Upper lobe of left lung (tissue), 4 donors: Measurements from ENCODE around the gene ST8SIA6.

Experiments
- CTCF ChIP-seq, 6 experiments: fragments of 450-650 bp in 4 of 6; fragments of 200-600 bp in 2 of 6; sonication (generic) in 2 of 6; IDR thresholded peaks; one replicate each; pipeline ENCODE4 v1.5.1; 2016 to 2019; ENCODE audit warnings: antibody characterized with exemption in 6 of 6
- EP300 ChIP-seq, 4 donors: sonication (generic); formaldehyde crosslinking; IDR thresholded peaks; one replicate each; pipeline ENCODE4 v1.5.1; 2017; ENCODE audit warnings: antibody characterized with exemption in 4 of 4, control low read depth in 2 of 4
- POLR2A ChIP-seq, 4 donors: fragments of 450-650 bp; IDR thresholded peaks; one replicate each; pipeline ENCODE4 v1.5.1; 2016 to 2017; ENCODE audit warnings: antibody characterized with exemption in 4 of 4, mild to moderate bottlenecking in 2 of 4
- POLR2AphosphoS5 ChIP-seq, 2 donors: sonication (generic); formaldehyde crosslinking; IDR thresholded peaks; one replicate each; pipeline ENCODE4 v1.5.1; 2017; ENCODE audit warnings: antibody characterized with exemption in 2 of 2

GRCh38 chr10:17435953-17436352 lies 18.4 kb downstream of the ST8SIA6 start:
- TF ChIP-seq POLR2AphosphoS5 (IDR thresholded peaks at IDR 0.05) (no peak), CTCF (IDR thresholded peaks at IDR 0.05) (no peak), POLR2A (IDR thresholded peaks at IDR 0.05) (no peak), EP300 (IDR thresholded peaks at IDR 0.05) (no peak)
